Stimulated activated CD8-positive, alpha-beta memory T cell treated with anti-CD3 and anti-CD28 coated beads, Interleukin-4, amount 100 ng/mL, for 1 hour (primary cell): ENCODE measurements around the gene LKAAEAR1.
"Not testable (repeated sequence)": the region's sequence is repeated elsewhere in the genome, so short reads cannot be mapped to it uniquely, and the experiment has no call there.

Source experiments
- DNase-seq, 2 donors: peaks; one replicate each; pipeline ENCODE4 v3.0.0-alpha.2; 2020; ENCODE audit warnings: low read depth in 2 of 2, low spot score in 1 of 2

LKAAEAR1 gene

GRCh38 chr20:64099086-64099786 is 15.0 kb upstream of the LKAAEAR1 start:
- no peak for DNase-seq

- DNase-seq = no peak
Observed at GRCh38 chr20:64098471-64099013, 14.3 kb upstream of the LKAAEAR1 start.

GRCh38 chr20:64096535-64096934 is 12.3 kb upstream of the LKAAEAR1 start:
- DNase-seq = no peak

DNA sequence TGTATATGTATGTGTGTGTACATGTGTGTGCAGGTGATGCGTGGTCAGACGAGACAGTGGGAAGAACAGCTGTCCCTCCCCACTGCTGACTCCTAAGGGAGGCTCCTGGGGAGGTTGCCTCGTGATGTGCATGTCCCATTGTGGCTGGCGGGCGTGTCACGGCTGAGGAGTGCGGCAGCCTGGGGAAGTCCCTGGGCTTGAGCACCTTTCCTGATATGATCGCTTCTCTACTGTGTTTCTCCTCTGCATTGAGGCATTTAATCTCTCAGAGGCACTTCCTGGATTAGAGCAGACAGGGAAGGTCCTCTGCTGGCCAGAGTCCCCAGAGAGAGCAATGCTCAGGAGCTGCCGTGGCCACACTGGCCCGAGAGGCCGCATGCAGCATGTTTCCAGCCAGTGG is 11.7 kb upstream of the LKAAEAR1 start:
- no peak for DNase-seq

DNA sequence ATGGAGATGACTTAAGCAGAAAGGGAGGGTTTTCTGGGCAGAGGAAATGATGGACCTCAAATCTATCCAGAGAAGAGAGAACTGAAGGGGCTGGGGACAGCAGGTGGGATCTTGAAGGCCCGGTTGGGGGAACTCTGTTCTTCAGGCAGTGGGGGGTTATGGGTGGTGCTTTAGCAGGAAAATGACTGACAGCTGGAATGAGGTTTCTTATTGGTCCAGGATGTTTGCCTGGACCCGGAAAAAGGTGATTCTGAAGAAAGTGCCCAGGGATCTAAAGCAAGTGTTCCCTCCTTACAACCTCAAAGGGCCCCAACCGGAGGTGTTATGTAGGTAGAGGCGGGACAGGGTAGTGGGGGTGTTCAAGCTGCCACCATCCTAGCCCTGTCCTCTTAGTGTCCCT is 11.3 kb upstream of the LKAAEAR1 start:
- DNase-seq = no peak

- DNase-seq = no peak
Observed at GRCh38 chr20:64093013-64093503, 8.9 kb upstream of the LKAAEAR1 start.

- no peak for DNase-seq
Observed at GRCh38 chr20:64092258-64093012, 8.2 kb upstream of the LKAAEAR1 start.

GRCh38 chr20:64091770-64092169 is 7.6 kb upstream of the LKAAEAR1 start:
- no peak for DNase-seq

GRCh38 chr20:64091340-64091739 is 7.1 kb upstream of the LKAAEAR1 start:
- DNase-seq = no peak

GRCh38 chr20:64090165-64090564 is 6.0 kb upstream of the LKAAEAR1 start:
- DNase-seq = no peak

DNA sequence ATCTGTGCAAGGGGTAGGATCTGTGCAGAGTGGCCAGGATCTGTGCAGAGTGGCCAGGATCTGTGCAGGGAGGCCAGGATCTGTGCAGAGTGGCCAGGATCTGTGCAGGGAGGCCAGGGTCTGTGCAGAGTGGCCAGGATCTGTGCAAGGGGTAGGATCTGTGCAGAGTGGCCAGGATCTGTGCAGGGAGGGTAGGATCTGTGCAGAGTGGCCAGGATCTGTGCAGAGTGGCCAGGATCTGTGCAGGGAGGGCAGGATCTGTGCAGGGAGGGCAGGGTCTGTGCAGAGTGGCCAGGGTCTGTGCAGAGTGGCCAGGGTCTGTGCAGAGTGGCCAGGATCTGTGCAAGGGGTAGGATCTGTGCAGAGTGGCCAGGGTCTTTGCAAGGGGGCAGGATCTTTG is 4.4 kb upstream of the LKAAEAR1 start:
- DNase-seq = not testable (repeated sequence)

GRCh38 chr20:64087226-64087825 is 3.1 kb upstream of the LKAAEAR1 start:
- not testable (repeated sequence) for DNase-seq

DNA sequence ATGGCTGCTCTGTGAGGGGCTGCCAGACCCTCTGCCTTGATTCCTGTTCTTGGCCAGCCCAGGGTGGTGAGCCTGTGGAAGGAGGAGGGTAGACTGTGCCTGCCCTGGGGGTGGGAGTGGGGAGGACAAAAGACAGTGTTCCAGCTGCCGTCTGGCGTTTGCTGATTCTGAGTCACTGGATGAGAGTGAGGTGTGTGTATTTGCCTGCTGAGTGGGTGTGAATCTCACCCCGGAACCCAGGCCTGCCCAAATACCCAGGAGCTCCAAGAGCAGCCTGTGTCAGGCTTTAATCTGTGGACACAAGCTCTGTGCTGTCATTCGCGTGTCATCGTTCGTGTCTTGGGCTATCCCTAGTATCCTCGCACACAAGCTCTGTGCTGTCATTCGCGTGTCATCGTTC is 2.6 kb upstream of the LKAAEAR1 start:
- DNase-seq = no peak

DNA sequence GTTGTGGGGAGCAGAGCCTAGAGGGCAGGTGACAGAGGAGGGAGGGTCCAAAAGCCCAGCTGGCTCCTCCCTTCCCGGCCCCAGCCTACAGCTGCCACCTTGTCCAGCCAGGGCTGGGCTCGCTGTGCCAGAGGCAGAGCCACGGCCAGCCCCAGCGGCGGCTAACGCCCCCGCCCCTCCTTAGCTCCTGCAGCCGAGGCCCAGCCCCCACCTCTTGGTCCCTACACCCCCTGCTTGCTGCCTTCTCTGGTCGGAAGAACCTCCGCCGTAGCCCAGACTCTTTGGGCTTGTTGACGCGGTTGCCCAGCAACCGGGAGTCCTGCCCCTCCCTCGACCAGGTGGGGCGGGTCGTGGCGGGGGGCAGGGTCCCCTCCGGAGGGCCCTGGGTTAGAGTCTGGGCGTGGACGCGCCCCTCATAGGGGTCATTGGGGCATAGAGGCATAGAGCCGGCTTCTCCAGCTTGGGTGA is 521 bp upstream of the LKAAEAR1 start:
- DNase-seq = no peak

DNA sequence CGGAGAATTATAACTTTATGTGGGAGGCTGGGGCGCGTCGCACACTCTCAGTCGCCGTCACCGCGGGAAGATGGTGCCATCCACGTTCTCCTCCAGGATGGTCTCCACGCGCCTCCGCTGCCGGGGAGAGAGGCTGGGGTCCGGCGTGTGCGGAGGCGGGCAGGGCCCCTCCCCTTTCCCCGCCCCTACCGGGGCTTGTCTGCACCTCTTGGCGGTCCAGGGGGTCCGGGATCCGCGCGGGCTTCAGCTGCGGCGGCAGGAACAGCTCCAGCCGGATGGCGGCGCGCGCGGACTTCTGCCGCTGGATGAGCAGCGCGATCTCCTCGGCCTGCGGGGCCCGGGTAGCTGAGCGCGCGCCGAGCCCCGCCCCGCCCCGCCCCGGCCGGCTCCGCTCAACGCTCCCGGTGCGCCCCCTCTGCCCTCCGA is 807 bp downstream of the LKAAEAR1 start:
- DNase-seq = peak in 1 of 2 donors; percentile 43

DNA sequence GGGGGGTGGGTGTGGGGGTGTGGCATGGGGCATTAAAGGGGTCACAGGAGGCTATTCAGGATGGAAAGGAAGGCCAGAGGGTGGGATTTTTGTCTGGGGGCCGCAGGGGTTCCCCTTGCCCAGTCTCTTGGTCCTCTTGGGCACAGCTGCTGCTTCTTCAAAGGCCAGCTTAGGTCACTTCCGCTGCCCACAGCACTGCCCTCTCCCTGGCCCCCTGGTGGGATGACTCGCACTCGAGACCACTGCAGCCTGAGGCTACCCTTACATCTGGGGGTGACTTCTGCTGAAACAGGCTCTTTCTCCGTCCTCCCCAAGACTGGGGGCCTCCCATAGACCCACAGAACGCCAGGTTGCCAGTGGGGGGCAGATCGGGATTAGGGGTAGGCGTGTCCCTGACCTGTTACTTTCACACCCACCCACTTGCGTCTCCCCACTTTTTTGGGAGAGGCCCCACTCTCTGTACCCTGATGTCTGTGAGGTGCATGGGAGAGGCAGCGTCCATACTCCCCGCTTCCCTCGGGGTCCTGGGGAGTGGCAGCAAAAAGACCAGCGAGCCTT is 1.3 kb downstream of the LKAAEAR1 start:
- no peak for DNase-seq

- no peak for DNase-seq
Observed at GRCh38 chr20:64082126-64082731, 2.0 kb downstream of the LKAAEAR1 start.

DNA sequence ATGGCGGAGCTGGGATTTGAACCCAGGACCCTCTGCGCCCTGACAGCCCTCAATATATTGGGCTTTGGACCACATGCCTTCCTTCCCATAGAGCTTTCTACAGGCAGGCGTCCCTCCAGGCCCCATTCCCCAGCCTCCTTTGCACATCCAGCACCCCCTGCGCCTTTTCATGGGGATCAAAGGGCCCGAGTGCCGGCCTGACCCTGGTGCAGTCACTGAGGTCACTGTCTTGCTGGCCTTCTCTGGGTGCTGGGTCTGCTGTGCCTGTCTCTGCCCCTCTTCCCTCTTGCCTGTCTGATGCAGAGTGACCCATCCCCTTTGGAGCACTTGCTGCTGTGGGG is 2.6 kb downstream of the LKAAEAR1 start:
- DNase-seq = no peak

DNA sequence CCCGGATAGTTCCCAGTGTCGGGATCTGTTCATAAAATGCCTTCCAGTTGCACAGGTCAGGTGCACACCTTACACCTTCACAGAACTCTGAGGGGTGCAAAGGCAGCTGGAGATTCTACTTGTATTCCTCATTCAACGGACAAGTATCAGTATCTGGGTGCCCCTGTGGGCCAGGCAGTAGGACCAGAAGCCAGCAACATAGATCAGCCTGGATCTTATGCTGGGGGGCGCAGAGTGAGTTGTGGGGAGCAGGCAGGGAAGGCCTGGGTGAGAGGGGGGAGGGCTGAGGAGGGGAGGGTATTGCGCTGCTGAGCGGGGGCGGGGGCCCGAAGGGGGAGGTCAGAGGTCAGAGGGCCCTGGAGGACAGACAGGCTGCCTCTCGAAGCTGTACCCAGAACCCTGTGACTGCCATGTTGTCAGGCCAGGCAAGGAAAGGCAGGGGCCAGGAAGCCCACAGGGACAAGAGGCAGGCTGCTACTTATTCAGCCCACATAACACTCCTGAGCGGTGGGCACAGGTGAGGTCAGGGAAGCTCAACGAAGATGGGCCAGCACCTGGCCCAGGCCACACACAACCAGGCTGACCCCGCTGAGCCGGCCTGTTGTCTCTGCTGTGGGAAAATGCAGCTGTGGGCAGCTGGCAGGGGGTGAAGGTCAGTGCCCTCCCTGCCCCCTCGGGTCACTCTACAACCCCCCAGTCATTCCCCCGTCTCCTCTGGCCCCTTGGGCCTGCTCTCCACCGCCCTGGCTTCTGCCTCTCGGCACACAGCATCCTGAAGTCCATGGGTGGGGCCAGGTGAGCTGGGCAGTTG is 3.2 kb downstream of the LKAAEAR1 start:
- no peak for DNase-seq
